Hepatocyte (in vitro differentiated cells): Measurements from ENCODE around the gene OR51B4.

Experiments
- EZH2 ChIP-seq: fragments of 200-600 bp; sonication (generic); IDR thresholded peaks from 2 replicates; pipeline ENCODE4 v1.6.1; 2016; ENCODE audit warnings: antibody characterized with exemption, mild to moderate bottlenecking, borderline replicate concordance
- EZH2phosphoT487 ChIP-seq: fragments of 200-600 bp; sonication (generic); IDR thresholded peaks from one replicate; pipeline ENCODE4 v1.6.1; 2018; ENCODE audit warnings: antibody characterized with exemption, mild to moderate bottlenecking, low read depth, moderate library complexity; ENCODE audit not compliant: unreplicated experiment, severe bottlenecking
- TF ChIP-seq, protein P1 (sequence below): fragments of 200-600 bp; sonication (generic); IDR thresholded peaks from 2 replicates; pipeline ENCODE4 v1.5.1; 2016; ENCODE audit warnings: antibody characterized with exemption, mild to moderate bottlenecking; ENCODE audit not compliant: poor library complexity

DNA sequence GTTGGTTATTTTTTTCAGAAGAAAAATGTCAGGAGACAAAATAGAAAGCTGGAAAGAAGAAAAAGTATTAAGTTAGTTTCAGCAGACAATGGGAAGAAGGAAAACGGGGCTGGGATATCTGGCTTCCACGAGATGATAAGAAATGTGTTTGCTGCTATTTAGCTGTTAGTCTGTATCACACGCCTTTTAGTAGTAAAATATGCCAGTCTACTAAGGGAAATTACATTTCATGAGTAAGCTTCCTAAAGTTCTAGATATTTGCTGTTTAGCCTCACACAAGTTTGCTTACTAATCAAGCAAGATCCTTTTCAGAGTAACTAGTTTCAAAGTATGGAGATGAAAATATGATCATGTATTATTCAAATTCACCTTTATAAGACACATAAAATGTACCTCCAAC, 1.5 kb downstream of the OR51B4 start:
- TF ChIP-seq, protein P1, sequence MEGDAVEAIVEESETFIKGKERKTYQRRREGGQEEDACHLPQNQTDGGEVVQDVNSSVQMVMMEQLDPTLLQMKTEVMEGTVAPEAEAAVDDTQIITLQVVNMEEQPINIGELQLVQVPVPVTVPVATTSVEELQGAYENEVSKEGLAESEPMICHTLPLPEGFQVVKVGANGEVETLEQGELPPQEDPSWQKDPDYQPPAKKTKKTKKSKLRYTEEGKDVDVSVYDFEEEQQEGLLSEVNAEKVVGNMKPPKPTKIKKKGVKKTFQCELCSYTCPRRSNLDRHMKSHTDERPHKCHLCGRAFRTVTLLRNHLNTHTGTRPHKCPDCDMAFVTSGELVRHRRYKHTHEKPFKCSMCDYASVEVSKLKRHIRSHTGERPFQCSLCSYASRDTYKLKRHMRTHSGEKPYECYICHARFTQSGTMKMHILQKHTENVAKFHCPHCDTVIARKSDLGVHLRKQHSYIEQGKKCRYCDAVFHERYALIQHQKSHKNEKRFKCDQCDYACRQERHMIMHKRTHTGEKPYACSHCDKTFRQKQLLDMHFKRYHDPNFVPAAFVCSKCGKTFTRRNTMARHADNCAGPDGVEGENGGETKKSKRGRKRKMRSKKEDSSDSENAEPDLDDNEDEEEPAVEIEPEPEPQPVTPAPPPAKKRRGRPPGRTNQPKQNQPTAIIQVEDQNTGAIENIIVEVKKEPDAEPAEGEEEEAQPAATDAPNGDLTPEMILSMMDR = no peak
- no peak for TF ChIP-seq EZH2phosphoT487
- no peak for TF ChIP-seq EZH2
